HG02852 (cell line): ENCODE data around the gene ST6GALNAC2.
"Not testable (repeated sequence)": the region's sequence is repeated elsewhere in the genome, so short reads cannot be mapped to it uniquely, and the experiment has no call there.

Experiments used
- ATAC-seq: cut with Tn5 transposase; IDR thresholded peaks from one replicate; pipeline ENCODE4 v1.9.1; 2021; ENCODE audit warnings: mild to moderate bottlenecking, moderate library complexity; ENCODE audit not compliant: unreplicated experiment

Gene ST6GALNAC2

GRCh38 chr17:76570877-76571471 lies 14.7 kb downstream of the ST6GALNAC2 start:
- ATAC-seq = no peak

- no peak for ATAC-seq
These were observed 15.2 kb downstream of the ST6GALNAC2 start for GRCh38 chr17:76570457-76570856.

GRCh38 chr17:76569607-76570279 lies 15.9 kb downstream of the ST6GALNAC2 start:
- no peak for ATAC-seq

DNA sequence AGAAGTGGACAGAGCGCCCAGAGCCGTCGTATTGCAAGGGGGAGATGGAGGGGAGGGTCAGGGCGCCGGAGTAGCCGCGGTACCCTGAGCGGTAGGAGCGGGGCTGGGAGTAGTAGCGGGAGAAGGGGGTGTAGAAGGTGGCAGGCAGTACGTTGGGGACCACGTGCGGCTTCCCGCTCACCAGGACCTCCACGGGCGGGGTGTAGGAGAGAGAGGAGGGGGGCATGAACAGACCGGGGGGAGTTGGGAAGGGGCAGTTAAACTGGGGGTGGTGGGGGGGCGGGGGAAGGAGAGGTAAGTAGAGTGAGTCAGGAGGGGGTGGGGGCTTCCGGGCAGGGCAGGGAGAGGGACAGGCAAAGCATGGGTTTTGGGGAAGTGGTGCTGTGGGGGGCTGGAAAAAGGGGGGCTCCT lies 16.8 kb downstream of the ST6GALNAC2 start:
- no peak for ATAC-seq

DNA sequence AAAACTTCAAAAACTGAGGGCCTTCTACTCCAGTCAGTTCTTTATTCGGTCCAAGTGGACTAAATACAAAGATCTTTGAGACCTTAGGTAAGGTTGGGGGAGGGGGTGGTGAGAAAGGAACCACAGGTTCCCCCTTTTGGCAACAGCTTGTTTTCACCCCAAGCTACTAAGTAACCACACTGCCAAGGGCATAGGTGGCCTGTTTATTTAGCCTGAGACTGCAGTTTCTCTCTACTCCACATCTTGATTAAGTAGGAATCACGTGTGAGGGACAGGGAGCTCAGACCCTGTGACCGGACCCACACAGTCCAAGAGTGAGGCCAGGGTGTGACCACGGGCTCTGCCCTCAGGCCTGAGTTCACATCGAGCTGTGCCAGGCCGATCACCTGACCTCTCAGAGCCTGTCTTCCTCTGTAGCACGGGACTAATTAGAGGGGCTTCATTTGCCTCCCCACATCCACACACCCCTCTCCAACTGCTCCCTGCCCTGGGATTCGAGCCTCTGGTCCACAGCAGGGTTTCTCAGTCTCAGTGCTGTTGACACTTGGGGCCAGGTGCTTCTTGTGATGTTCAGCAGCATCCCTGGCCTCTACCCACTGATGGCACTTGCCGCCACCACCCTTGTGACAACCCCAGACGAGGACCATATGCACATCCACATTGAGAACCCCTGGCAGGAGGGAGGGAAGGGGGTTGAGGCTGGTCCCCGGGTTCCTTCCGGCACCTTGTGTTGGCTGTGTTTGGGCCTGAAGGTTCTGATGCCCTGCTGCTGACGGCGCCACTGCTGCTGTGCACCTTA lies 17.8 kb downstream of the ST6GALNAC2 start:
- no peak for ATAC-seq

DNA sequence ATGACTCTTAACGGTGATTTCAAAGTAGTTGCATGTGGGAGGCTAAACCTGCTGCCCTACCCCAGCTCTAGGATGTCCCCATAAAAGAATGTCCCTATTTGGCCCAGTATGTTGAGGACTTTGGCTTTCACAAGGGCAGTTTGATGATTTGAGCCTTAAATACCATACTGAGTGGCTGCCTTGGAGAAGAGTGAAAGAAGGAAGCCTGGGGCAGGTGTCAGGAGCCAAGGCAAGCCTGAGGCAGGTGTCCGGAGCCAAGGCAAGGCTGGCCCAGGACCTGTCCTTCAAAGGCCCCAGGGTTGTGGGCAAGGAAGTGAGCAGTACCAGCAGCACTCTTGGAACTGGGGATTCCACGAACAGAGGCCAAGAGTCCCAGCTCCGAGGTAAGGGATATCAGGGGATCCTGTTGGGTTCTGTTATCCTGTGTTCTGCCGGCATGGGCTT lies 18.6 kb downstream of the ST6GALNAC2 start:
- no peak for ATAC-seq

GRCh38 chr17:76566613-76566943 lies 19.1 kb downstream of the ST6GALNAC2 start:
- ATAC-seq = no peak

DNA sequence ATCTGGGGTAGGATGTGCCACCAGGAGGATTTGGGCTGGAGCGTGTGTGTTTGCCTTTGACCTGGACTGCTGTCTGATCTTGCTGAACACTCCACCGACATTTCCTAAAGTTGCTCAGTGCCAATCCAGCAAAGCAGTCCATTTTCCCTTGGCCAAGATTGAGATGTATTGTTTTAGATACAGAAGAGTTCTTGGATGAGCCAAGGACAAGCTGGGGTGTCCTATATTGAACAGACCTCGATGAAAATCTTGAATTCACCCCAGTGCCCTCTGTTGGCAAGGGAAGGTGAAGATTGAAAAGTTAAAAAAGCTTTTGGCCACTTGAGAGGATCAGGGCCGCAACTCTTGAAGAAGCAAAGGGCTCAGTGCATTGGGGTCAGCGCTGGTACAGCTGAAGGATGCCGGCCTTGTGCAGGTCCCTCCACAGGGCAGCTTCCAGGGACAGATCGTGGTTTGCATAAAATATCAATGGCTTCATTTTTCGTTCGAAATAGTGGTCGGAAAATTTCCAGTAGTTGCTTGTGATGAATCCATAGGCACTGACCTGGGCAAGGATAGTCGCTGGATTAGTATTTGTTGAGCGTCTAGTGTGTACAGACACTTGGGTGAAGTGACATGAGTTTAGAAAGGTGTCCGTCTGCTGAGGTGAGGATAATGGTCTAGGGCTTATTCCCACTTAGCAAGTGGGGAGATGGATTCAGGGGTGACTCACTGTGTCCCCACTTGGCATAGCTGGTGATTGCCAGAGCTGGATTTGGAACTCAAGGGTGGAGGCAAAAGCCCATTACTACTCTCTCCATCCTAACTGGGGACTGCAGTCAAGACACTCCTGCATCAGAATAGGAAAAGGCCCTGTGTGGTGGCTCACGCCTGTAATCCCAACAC lies 19.7 kb downstream of the ST6GALNAC2 start:
- ATAC-seq = no peak

DNA sequence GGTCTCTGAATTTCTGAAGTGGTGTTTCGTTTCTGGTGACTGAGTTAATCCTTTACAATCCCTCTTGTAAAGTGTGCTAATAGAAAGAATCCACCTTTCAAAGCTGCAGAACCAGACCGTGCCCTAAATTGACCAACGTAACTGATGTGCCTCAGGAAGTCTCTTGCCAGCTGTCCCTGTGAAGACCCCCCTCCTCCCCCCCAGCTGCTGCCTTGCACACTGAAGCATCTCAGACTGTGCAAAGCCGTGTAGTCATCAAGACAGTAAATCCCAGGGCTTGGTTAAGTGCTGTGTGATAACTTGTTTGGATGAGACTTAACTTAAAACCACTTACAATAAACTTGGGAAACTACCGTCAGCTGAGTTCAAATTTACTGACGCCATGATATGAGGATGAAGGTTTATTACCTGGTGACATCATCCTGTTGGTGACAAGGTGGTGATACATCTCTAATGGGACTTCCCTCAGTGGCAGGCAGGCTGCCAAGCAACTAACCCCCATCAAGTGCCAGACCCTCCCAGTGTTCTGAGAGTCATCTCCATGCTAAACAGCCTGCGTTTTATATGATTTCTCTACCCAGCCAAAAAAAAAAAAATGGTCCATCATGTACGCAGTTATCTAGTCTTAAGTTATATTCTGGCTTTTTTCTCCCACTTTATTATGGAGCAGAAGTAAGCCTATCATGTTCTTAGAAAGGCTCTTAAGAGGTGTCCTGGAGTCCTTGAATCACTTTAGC lies 20.5 kb downstream of the ST6GALNAC2 start:
- ATAC-seq = not testable (repeated sequence)

- ATAC-seq = not testable (repeated sequence)
These were observed 22.3 kb downstream of the ST6GALNAC2 start for GRCh38 chr17:76563359-76563758.

DNA sequence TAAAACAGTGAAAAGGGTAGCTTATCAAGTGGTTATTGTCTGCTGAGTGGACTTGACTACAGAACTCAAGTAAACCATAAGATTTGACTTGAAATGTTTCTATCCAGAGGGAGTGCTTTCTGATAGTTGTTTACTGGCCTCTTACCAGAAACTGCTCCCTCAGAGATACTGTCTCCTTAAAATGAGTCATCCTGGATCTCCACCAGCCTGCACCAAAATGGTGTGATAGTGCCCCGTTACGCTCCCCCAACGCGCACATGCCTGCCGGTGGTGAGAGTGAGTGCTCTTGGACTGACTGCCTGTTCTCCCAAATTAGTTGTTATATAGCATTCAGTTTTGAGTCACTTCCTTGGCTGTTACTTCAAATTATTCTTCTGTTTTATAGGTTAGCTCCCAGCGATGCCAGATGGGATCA lies 22.9 kb downstream of the ST6GALNAC2 start:
- no peak for ATAC-seq

- ATAC-seq = no peak
These were observed 23.8 kb downstream of the ST6GALNAC2 start for GRCh38 chr17:76561799-76562268.

- ATAC-seq = no peak
These were observed 24.3 kb downstream of the ST6GALNAC2 start for GRCh38 chr17:76561332-76561731.

GRCh38 chr17:76560877-76561221 lies 24.8 kb downstream of the ST6GALNAC2 start:
- ATAC-seq = no peak

GRCh38 chr17:76560036-76560876 lies 25.4 kb downstream of the ST6GALNAC2 start:
- no peak for ATAC-seq

GRCh38 chr17:76559460-76559859 lies 26.2 kb downstream of the ST6GALNAC2 start:
- ATAC-seq = not testable (repeated sequence)

DNA sequence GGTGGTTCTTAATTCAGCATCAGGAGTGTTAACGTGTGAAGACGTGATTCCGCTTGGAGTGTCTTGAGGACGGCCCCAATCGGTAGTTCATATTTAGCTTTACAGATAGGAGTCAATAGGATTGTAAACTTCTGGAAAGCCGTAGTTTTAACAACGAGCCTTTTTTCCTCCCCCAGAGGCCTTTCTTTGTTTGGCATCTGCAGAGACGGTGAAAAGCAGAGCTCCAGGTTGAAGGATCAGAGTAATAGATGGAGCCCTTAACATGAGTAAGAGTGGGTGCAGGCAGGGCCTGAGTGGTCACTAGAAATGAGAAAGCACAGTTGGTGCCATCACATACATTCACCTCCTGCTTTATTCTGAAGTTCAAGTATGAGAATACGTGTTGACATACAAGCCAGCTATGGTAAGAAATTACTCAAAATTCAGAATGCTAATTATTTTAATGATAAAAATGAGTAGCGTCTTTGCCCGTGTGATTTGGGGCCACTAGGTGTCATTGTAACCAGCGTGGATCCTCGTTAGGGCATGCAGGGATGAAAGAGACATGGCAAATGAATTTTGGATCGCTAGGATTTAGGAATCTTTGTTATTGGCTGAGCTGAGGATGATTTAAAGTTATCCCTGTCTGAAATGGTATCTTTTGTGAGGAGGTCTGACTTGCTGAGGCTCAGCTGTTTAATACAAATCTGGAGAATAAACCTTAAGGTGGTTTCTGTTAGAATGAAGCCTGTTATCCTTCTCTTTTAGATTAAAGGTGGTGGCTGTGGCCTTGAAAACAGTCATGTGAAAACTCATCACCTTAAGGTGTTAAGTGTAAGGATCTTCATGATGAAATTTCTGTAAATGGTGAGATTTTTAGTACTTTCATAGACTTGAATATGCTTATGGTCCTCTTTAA lies 27.2 kb downstream of the ST6GALNAC2 start:
- ATAC-seq = no peak
